GM23338 (cell line): ENCODE data around the gene TMEM174.

Source experiments
- CREB1 ChIP-seq: fragments of 250-450 bp; sonication (Bioruptor Pico); IDR thresholded peaks from 2 replicates; pipeline ENCODE4 v1.5.0; 2020; ENCODE audit warnings: low read depth, mild to moderate bottlenecking, moderate library complexity
- CTCF ChIP-seq, 2 experiments: fragments of 200-600 bp in 1 of 2; sonication (generic) in 1 of 2; conservative IDR thresholded peaks; 2 replicates each; pipeline versions ENCODE4 v1.5.1 to v1.6.1; 2016 to 2017; ENCODE audit warnings: antibody characterized with exemption in 2 of 2, low read depth in 2 of 2, mild to moderate bottlenecking in 2 of 2, moderate library complexity in 1 of 2
- EZH2 ChIP-seq: fragments of 200-600 bp; sonication (generic); IDR thresholded peaks from one replicate; pipeline ENCODE4 v1.8.0; 2017; ENCODE audit warnings: antibody characterized with exemption, mild to moderate bottlenecking, low read depth; ENCODE audit not compliant: unreplicated experiment
- EZH2phosphoT487 ChIP-seq: fragments of 200-600 bp; sonication (generic); IDR thresholded peaks from one replicate; pipeline ENCODE4 v1.8.1; 2018; ENCODE audit warnings: antibody characterized with exemption; ENCODE audit not compliant: unreplicated experiment
- JUNB ChIP-seq: IDR thresholded peaks from one replicate; pipeline ENCODE4 v1.6.1; 2016; ENCODE audit warnings: antibody characterized with exemption; ENCODE audit not compliant: unreplicated experiment
- NANOG ChIP-seq: IDR thresholded peaks from 2 replicates; pipeline ENCODE4 v1.6.1; 2016; ENCODE audit warnings: antibody characterized with exemption, borderline replicate concordance
- POLR2AphosphoS5 ChIP-seq: IDR thresholded peaks from 2 replicates; pipeline ENCODE4 v1.6.1; 2016; ENCODE audit warnings: antibody characterized with exemption, low read depth
- STAT1 ChIP-seq: IDR thresholded peaks from one replicate; pipeline ENCODE4 v1.6.1; 2016; ENCODE audit warnings: antibody characterized with exemption; ENCODE audit not compliant: unreplicated experiment
- ZNF114 ChIP-seq: fragments of 250-450 bp; sonication (Bioruptor Pico); IDR thresholded peaks from 2 replicates; pipeline ENCODE4 v1.5.0; 2020; ENCODE audit warnings: mild to moderate bottlenecking, moderate library complexity
- ZNF331 ChIP-seq: fragments of 250-450 bp; sonication (Bioruptor Pico); IDR thresholded peaks from 2 replicates; pipeline ENCODE4 v1.5.0; 2020; ENCODE audit warnings: low read depth, mild to moderate bottlenecking, moderate library complexity
- ZNF462 ChIP-seq: fragments of 250-450 bp; sonication (Bioruptor Pico); IDR thresholded peaks from 2 replicates; pipeline ENCODE4 v1.5.0; 2020; ENCODE audit warnings: mild to moderate bottlenecking, moderate library complexity
- TF ChIP-seq, protein P1 (sequence below): IDR thresholded peaks from 2 replicates; pipeline ENCODE4 v1.6.1; 2016; ENCODE audit warnings: antibody characterized with exemption
- TF ChIP-seq, protein P2 (sequence below): IDR thresholded peaks from one replicate; pipeline ENCODE4 v1.6.1; 2018; ENCODE audit warnings: antibody characterized with exemption; ENCODE audit not compliant: unreplicated experiment

GRCh38 chr5:73149540-73149939 lies 23.5 kb upstream of the TMEM174 start:
- TF ChIP-seq CTCF (conservative IDR thresholded peaks at IDR 0.05; ENCODE audit: low read depth in 2 of 2) (no peak), EZH2 (no peak), POLR2AphosphoS5 (no peak), EZH2phosphoT487 (no peak), CREB1 (CRISPR knock-in tag) (no peak), ZNF331 (no peak), NANOG (no peak), JUNB (no peak), STAT1 (no peak), ZNF462 (CRISPR knock-in tag) (no peak), ZNF114 (CRISPR knock-in tag) (no peak)
- TF ChIP-seq, protein P1, sequence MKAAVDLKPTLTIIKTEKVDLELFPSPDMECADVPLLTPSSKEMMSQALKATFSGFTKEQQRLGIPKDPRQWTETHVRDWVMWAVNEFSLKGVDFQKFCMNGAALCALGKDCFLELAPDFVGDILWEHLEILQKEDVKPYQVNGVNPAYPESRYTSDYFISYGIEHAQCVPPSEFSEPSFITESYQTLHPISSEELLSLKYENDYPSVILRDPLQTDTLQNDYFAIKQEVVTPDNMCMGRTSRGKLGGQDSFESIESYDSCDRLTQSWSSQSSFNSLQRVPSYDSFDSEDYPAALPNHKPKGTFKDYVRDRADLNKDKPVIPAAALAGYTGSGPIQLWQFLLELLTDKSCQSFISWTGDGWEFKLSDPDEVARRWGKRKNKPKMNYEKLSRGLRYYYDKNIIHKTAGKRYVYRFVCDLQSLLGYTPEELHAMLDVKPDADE, result no peak
- TF ChIP-seq, protein P2, sequence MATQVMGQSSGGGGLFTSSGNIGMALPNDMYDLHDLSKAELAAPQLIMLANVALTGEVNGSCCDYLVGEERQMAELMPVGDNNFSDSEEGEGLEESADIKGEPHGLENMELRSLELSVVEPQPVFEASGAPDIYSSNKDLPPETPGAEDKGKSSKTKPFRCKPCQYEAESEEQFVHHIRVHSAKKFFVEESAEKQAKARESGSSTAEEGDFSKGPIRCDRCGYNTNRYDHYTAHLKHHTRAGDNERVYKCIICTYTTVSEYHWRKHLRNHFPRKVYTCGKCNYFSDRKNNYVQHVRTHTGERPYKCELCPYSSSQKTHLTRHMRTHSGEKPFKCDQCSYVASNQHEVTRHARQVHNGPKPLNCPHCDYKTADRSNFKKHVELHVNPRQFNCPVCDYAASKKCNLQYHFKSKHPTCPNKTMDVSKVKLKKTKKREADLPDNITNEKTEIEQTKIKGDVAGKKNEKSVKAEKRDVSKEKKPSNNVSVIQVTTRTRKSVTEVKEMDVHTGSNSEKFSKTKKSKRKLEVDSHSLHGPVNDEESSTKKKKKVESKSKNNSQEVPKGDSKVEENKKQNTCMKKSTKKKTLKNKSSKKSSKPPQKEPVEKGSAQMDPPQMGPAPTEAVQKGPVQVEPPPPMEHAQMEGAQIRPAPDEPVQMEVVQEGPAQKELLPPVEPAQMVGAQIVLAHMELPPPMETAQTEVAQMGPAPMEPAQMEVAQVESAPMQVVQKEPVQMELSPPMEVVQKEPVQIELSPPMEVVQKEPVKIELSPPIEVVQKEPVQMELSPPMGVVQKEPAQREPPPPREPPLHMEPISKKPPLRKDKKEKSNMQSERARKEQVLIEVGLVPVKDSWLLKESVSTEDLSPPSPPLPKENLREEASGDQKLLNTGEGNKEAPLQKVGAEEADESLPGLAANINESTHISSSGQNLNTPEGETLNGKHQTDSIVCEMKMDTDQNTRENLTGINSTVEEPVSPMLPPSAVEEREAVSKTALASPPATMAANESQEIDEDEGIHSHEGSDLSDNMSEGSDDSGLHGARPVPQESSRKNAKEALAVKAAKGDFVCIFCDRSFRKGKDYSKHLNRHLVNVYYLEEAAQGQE, result no peak
